Mesothelial cell of epicardium (in vitro differentiated cells): ENCODE data around the gene EZR. TPM values are rescaled to one million over a fixed set of nuclear protein-coding genes. Genes with fewer than 3 reads are reported as not detected.

Experiments used
- DNase-seq, 2 experiments: peaks; one replicate each; pipeline ENCODE4 v3.0.0; 2021; ENCODE audit warnings: low spot score in 2 of 2; ENCODE audit not compliant: unreplicated experiment in 2 of 2
- H3K27ac Mint-ChIP-seq: 2 replicates; pipeline ENCODE4 v1.8.0; 2021; ENCODE audit warnings: mixed read lengths
- H3K27me3 Mint-ChIP-seq: 2 replicates; pipeline ENCODE4 v1.8.0; 2021; ENCODE audit warnings: low read depth, mixed read lengths
- H3K36me3 Mint-ChIP-seq: 2 replicates; pipeline ENCODE4 v1.8.0; 2021; ENCODE audit warnings: mixed read lengths
- H3K4me1 Mint-ChIP-seq: 2 replicates; pipeline ENCODE4 v1.8.0; 2021; ENCODE audit warnings: mixed read lengths
- H3K4me3 Mint-ChIP-seq: 2 replicates; pipeline ENCODE4 v1.8.0; 2021; ENCODE audit warnings: mild to moderate bottlenecking, moderate library complexity, mixed read lengths
- H3K9me3 Mint-ChIP-seq: 2 replicates; pipeline ENCODE4 v1.8.0; 2021; ENCODE audit warnings: mixed read lengths
- total RNA-seq: library from RNA; stranded (reverse); gene quantifications from 3 replicates; pipeline ENCODE4 v1.2.1, GENCODE V29; 2021
- TF ChIP-seq, protein P1 (sequence below): fragments of 200-600 bp; sonication (generic); IDR thresholded peaks from one replicate; pipeline ENCODE4 v1.5.0; 2021; ENCODE audit warnings: antibody characterized with exemption; ENCODE audit not compliant: unreplicated experiment

EZR gene
- total RNA-seq, 1 donor from 2014 or later = 195 TPM

DNA sequence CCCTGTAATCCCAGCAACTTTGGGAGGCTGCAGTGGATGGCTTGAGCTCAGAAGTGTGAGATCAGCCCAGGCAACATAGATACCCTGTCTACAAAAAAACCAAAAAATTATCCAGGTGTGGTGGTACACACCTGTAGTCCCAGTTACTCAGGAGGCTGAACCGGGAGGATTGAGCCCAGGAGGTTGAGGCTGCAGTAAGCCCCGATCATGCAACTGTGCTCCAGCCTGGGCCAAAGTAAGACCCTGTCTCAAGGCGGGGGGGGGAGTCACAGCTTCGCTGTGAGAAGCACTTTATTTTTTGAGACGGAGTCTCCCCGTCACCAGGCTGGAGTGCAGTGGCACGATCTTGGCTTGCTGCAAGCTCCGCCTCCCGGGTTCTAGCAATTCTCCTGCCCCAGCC, 54.2 kb downstream of the EZR start:
- Mint-ChIP-seq H3K4me3 (no peak overlapping the region), H3K4me1 (peaks cover 25% of the 10 kb centered on the region), H3K27me3 (no peaks in the 10 kb centered on the region), H3K27ac (peak overlapping the region; percentile 61), H3K36me3 (peaks cover 43% of the 10 kb centered on the region), H3K9me3 (no peaks in the 10 kb centered on the region)
- no peak for DNase-seq
- TF ChIP-seq, protein P1, sequence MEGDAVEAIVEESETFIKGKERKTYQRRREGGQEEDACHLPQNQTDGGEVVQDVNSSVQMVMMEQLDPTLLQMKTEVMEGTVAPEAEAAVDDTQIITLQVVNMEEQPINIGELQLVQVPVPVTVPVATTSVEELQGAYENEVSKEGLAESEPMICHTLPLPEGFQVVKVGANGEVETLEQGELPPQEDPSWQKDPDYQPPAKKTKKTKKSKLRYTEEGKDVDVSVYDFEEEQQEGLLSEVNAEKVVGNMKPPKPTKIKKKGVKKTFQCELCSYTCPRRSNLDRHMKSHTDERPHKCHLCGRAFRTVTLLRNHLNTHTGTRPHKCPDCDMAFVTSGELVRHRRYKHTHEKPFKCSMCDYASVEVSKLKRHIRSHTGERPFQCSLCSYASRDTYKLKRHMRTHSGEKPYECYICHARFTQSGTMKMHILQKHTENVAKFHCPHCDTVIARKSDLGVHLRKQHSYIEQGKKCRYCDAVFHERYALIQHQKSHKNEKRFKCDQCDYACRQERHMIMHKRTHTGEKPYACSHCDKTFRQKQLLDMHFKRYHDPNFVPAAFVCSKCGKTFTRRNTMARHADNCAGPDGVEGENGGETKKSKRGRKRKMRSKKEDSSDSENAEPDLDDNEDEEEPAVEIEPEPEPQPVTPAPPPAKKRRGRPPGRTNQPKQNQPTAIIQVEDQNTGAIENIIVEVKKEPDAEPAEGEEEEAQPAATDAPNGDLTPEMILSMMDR = no peak

DNA sequence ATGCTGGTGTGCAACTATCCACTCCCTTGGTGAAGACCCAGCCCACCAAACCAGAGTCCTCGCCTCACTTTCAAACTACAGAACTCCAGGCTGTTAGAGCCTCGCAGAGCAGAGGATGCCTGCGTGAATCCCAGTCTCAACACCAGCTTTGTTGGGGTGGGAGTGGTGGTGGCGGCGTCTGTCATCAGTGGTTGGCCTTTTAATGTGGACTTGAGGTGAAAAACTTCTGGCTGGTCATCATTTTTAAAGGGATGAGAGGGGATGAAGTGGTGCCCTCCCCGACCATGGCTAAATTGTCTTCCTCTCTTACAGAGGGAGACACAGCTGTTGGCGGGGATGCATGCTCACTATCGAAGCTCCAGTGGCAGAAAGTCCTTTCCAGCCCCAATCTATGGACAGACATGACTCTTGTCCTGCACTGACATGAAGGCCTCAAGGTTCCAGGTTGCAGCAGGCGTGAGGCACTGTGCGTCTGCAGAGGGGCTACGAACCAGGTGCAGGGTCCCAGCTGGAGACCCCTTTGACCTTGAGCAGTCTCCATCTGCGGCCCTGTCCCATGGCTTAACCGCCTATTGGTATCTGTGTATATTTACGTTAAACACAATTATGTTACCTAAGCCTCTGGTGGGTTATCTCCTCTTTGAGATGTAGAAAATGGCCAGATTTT, 54.9 kb downstream of the EZR start:
- peaks cover 26% of the 10 kb centered on the region for H3K4me1 Mint-ChIP-seq
- no peaks in the 10 kb centered on the region for H3K9me3 Mint-ChIP-seq
- H3K4me3 Mint-ChIP-seq = no peak overlapping the region
- no peaks in the 10 kb centered on the region for H3K27me3 Mint-ChIP-seq
- peaks cover 37% of the 10 kb centered on the region for H3K36me3 Mint-ChIP-seq
- TF ChIP-seq, protein P1 = no peak
- DNase-seq = no peak
- H3K27ac Mint-ChIP-seq = peak overlapping the region; percentile 90

DNA sequence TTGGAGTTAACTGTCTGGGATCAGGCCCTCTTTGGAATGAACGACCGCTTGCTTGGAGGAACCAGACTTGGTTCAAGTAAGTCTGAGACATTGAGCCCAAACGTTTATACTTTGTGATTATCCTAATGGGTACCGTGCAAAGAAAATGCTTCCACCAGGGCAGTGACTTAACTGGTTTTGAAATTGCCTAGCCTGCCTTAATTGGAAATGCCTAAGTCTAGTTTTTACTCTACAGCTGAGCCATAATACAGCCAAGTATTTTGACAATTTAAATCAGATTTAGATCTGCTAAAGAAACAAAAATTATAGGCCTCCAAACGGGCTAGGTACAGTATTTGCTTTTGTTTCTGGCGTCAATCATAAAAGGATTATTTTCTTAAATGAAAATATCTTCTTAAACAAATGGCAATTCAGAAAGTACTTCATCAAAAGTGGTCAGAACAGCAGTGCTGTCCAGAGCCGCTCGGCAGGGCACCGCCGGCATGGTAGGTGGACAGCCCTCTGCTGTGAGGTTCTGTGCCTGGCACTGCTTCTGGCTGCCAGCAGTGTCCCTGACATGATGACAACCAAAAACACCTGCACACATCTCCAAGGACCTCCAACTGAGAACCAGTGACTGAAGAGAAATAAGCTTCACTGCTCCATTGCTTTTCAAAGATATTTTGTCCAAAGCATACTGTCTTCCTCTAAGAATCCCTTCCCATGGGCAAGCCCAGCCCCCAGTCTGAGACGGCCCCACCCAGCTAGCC, 55.6 kb downstream of the EZR start:
- peak overlapping the region; percentile 90 for H3K27ac Mint-ChIP-seq
- no peaks in the 10 kb centered on the region for H3K27me3 Mint-ChIP-seq
- DNase-seq = no peak
- TF ChIP-seq, protein P1 = no peak
- H3K36me3 Mint-ChIP-seq = peaks cover 35% of the 10 kb centered on the region
- no peak overlapping the region for H3K4me3 Mint-ChIP-seq
- peaks cover 30% of the 10 kb centered on the region for H3K4me1 Mint-ChIP-seq
- H3K9me3 Mint-ChIP-seq = no peaks in the 10 kb centered on the region

DNA sequence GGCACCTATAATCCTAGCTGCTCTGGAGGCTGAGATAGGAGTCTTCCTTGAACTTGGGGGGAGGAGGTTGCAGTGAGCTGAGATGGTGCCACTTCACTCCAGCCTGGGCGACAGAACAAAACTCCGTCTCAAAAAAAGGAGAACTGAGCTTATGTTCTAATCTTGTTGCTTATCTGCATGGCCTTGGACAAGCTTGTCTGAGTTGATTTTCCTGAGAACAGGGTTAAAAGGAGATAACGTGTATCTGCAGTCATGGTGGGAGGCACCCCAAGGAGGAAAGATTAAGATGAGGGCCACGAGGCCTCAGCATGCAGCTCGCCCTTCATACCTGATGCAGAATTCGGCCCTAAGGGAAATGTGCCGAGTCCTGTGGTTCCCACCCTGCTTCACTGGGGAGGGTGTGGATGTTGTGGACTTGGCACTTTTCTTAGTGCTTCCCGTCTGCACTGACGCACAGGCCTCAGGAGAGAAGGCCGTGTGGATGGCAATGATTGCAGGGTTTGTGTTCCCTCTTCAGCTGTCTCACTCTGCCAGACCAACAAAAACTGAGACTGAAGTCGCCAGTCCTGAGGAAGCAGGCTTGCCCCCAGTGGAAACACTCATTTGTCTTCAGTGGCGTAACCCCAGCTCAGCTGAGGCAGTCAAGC, 56.3 kb downstream of the EZR start:
- H3K27me3 Mint-ChIP-seq = no peaks in the 10 kb centered on the region
- TF ChIP-seq, protein P1 = no peak
- no peaks in the 10 kb centered on the region for H3K9me3 Mint-ChIP-seq
- peak overlapping the region; percentile 90 for H3K27ac Mint-ChIP-seq
- no peak overlapping the region for H3K4me3 Mint-ChIP-seq
- peaks cover 31% of the 10 kb centered on the region for H3K36me3 Mint-ChIP-seq
- H3K4me1 Mint-ChIP-seq = peaks cover 37% of the 10 kb centered on the region
- no peak for DNase-seq

DNA sequence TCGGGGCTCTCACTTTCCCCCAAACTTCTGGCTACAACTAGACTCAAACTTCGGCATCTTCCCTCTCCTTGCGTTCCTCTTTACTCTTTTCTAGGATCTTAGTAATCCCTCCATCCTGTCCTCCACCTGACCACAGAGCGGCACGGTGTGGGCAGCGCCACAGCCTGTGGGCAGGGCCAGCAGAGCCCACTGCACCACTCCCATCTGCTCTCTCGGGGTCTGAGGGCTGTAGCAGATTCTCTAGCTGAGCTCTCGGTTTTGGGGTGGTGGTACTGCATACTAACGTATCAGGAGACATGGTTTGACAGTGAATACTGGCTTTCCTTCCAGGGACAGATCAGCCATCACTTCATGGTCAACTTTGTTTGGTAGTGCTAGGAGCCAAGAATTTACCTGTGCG, 57.4 kb downstream of the EZR start:
- TF ChIP-seq, protein P1 = no peak
- Mint-ChIP-seq H3K9me3 (no peaks in the 10 kb centered on the region), H3K36me3 (peaks cover 22% of the 10 kb centered on the region), H3K27ac (no peak overlapping the region), H3K4me1 (peaks cover 45% of the 10 kb centered on the region), H3K4me3 (no peak overlapping the region), H3K27me3 (no peaks in the 10 kb centered on the region)
- DNase-seq = no peak
